GM13977 (cell line): ENCODE data around the gene CADM1.

Experiments
- DNase-seq: peaks from one replicate; pipeline ENCODE4 v3.0.0; 2012; ENCODE audit warnings: low spot score
- CTCF ChIP-seq: IDR thresholded peaks from 2 replicates; pipeline ENCODE4 v1.5.1; 2012; ENCODE audit warnings: mild to moderate bottlenecking, control low read depth; ENCODE audit not compliant: insufficient read depth; ENCODE audit errors: extremely low read depth, missing control alignments
- in situ Hi-C: fragments of 300-500 bp; cut with MboI; formaldehyde crosslinking; loops from one replicate; pipeline ENCODE4 v1.12.0; 2022; ENCODE audit warnings: low sequenced_read_pairs, low pct_unique_long_range_greater_than_20kb, mixed read lengths, inconsistent platforms; ENCODE audit not compliant: unreplicated experiment

CADM1 gene

GRCh38 chr11:115251126-115251525 lies 253.1 kb downstream of the CADM1 start:
- in situ Hi-C loops = no loop called here
- no peak for DNase-seq
- no peak for TF ChIP-seq CTCF

- no peak for TF ChIP-seq CTCF
- in situ Hi-C loops = no loop called here
Measured at GRCh38 chr11:115249061-115249578, 255.1 kb downstream of the CADM1 start.

DNA sequence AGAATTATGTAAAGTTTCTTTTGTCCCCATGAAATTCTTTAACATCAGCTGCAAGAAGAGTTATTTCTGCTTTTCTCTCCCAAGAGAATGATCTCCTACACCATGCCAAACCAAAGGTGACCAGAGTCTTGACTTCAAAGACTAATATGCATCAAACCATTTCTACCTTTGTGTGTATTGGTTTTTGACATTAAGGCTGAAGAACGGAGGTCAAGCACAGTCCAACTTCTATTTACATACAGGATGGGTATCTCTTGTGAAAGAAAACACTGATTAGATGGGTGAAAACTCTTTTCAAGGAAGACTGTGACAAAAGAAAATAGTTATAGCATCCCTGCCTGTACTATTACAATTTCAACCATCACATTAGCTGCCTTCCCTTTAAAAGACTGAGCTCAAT lies 256.3 kb downstream of the CADM1 start:
- DNase-seq = no peak
- no peak for TF ChIP-seq CTCF
- in situ Hi-C loops = no loop called here

More at GRCh38 chr11:115249061-115249578, 255.1 kb downstream of the CADM1 start:
- DNase-seq = no peak

DNA sequence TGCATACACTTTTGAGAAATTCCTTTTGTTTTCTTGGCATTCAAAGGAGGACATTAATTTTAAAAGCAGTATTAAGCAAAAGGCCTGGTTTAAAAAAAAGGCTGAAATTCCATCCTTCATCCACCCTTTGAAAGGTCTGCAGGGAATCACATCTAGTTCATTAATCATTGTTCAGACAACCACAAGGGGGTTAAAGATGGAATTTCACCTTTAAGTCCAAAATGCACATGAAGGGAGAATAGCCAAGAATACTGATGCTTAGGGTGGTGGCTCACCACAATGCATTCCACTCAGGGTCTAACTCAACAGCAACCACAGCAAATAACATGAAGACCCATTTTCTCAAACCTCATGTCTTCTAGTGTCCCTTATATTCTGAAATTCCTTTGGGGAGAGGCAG lies 256.9 kb downstream of the CADM1 start:
- in situ Hi-C loops = no loop called here
- no peak for TF ChIP-seq CTCF
- no peak for DNase-seq

- DNase-seq = no peak
- TF ChIP-seq CTCF = no peak
- in situ Hi-C loops = no loop called here
Measured at GRCh38 chr11:115244758-115245157, 259.5 kb downstream of the CADM1 start.

DNA sequence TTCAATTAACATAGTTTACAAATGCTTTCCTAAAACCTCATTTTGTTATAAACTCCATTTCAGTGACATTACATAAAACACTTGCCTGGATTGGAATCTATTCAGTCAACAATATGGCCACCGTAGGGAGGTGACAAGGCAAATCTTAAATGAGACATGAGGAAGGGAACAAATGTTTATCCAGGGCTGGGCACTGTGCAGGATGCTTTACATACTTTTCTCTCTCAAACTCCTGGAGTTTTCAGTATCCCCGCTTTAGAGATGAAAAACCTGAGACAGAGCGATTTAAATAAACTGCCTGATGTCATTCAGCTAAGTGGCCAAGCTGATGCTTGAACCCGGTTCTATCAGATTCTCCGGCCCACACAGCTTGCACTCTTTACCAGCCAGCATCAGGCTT lies 259.9 kb downstream of the CADM1 start:
- no peak for DNase-seq
- in situ Hi-C loops = no loop called here
- no peak for TF ChIP-seq CTCF

GRCh38 chr11:115242982-115243381 lies 261.2 kb downstream of the CADM1 start:
- in situ Hi-C loops = no loop called here
- TF ChIP-seq CTCF = no peak
- no peak for DNase-seq
